Renal pelvis (tissue), 4 donors: ENCODE results near the gene ACACB. TPM values are rescaled to one million over a fixed set of nuclear protein-coding genes. Genes with fewer than 3 reads are reported as not detected.

ENCODE experiments used
- DNase-seq: peaks from one replicate; pipeline ENCODE4 v3.0.0-alpha.2; 2013
- polyA plus RNA-seq, 3 donors: library from polyadenylated mRNA; unstranded; fragments of 120-200 nt; gene quantifications; one replicate each; pipeline ENCODE4 v1.2.1, GENCODE V29; 2013; ENCODE audit not compliant: insufficient read length in 3 of 3

ACACB gene
- polyA plus RNA-seq, 3 donors, result 14.8 to 28.0 (median 26.3) TPM

- DNase-seq, result no peak
Observed at GRCh38 chr12:109299849-109300248, 183.5 kb downstream of the ACACB start.

- DNase-seq, result no peak
Observed at GRCh38 chr12:109301643-109302168, 185.3 kb downstream of the ACACB start.

GRCh38 chr12:109302358-109302757, 186.0 kb downstream of the ACACB start:
- DNase-seq, result no peak

- no peak for DNase-seq
Observed at GRCh38 chr12:109302770-109303169, 186.4 kb downstream of the ACACB start.

- DNase-seq, result no peak
Observed at GRCh38 chr12:109304485-109304884, 188.1 kb downstream of the ACACB start.

- no peak for DNase-seq
Observed at GRCh38 chr12:109305547-109305946, 189.2 kb downstream of the ACACB start.

- no peak for DNase-seq
Observed at GRCh38 chr12:109307051-109307450, 190.7 kb downstream of the ACACB start.

- no peak for DNase-seq
Observed at GRCh38 chr12:109308534-109309380, 192.4 kb downstream of the ACACB start, which contains the start of gene FOXN4. Gene FOXN4, minus strand, starts transcription at chr12:109309284. Its CDS starts 963 bp downstream, at chr12:109308321.

GRCh38 chr12:109309381-109310246, 193.2 kb downstream of the ACACB start:
- no peak for DNase-seq

- DNase-seq, result no peak
Observed at GRCh38 chr12:109310247-109311125, 194.1 kb downstream of the ACACB start.

Other genes with a start within 250 kb of the ACACB start
- gene DAO, start 236.5 kb upstream of the ACACB start, polyA plus RNA-seq, result 1 to 10 TPM in 2 of 3 donors, under 1 TPM in 1; 0.60 to 1.5 (median 1.2) TPM
- under 1 TPM; 0.04 to 0.16 (median 0.12) TPM for gene SVOP, start 95.5 kb upstream of the ACACB start, polyA plus RNA-seq
- 10 to 100 TPM; 22.3 to 26.8 (median 26.2) TPM for gene USP30, start 64.0 kb upstream of the ACACB start, polyA plus RNA-seq
- gene ALKBH2, start 23.1 kb upstream of the ACACB start, polyA plus RNA-seq, result 10 to 100 TPM; 34.0 to 37.6 (median 34.3) TPM
- 10 to 100 TPM; 67.5 to 71.9 (median 71.8) TPM for gene UNG, start 19.0 kb upstream of the ACACB start, polyA plus RNA-seq
- 1 to 10 TPM; 2.3 to 2.7 (median 2.4) TPM for gene FOXN4, start 192.7 kb downstream of the ACACB start, polyA plus RNA-seq
- 1 to 10 TPM; 1.3 to 3.9 (median 1.5) TPM for gene MYO1H, start 231.3 kb downstream of the ACACB start, polyA plus RNA-seq